Activated CD4-positive, alpha-beta T cell treated with anti-CD3 and anti-CD28 coated beads for 36 hours (primary cell): ENCODE results near the gene PDYN. TPM values are rescaled to one million over a fixed set of nuclear protein-coding genes. Genes with fewer than 3 reads are reported as not detected.

Experiments used
- ATAC-seq: fragments of 200-7000 bp; cut with Tn5 transposase; one replicate; pipeline ENCODE4 v1.10.0; 2021; ENCODE audit warnings: mild to moderate bottlenecking, moderate library complexity
- CTCF ChIA-PET: fragments of 350-600 bp; sonication (Branson Sonifier 250); formaldehyde crosslinking; loops from one replicate; lab custom pipeline; 2021; ENCODE audit warnings: antibody characterized with exemption; lab: Charles Lee
- POLR2A ChIA-PET: fragments of 350-600 bp; sonication (Branson Sonifier 250); formaldehyde crosslinking; loops from one replicate; lab custom pipeline; 2021; ENCODE audit warnings: antibody characterized with exemption, inconsistent platforms; lab: Charles Lee
- DNase-seq: peaks from one replicate; pipeline ENCODE4 v3.0.0-alpha.2; 2020
- H3K27ac Mint-ChIP-seq: one replicate; pipeline ENCODE4 v1.8.0; 2021; ENCODE audit warnings: mixed read lengths
- H3K27me3 Mint-ChIP-seq: one replicate; pipeline ENCODE4 v1.8.0; 2021; ENCODE audit warnings: mixed read lengths
- H3K36me3 Mint-ChIP-seq: one replicate; pipeline ENCODE4 v1.8.0; 2021; ENCODE audit warnings: low read depth, mixed read lengths
- H3K4me1 Mint-ChIP-seq: one replicate; pipeline ENCODE4 v1.8.0; 2021; ENCODE audit warnings: mixed read lengths
- H3K4me3 Mint-ChIP-seq: one replicate; pipeline ENCODE4 v1.8.0; 2021; ENCODE audit warnings: mild to moderate bottlenecking, moderate library complexity, mixed read lengths
- H3K9me3 Mint-ChIP-seq: one replicate; pipeline ENCODE4 v1.8.0; 2021; ENCODE audit warnings: low read depth, mixed read lengths
- intact Hi-C, 2 experiments: fragments of 100-400 bp; cut with DNase I in 1 of 2; cut with micrococcal nuclease in 1 of 2; formaldehyde crosslinking; loops; one replicate each; pipeline versions ENCODE4 v1.14.2 to v1.15.1; 2022 to 2024; cut with DNase I, micrococcal nuclease
- total RNA-seq, 2 experiments: library from RNA; stranded (reverse); gene quantifications; one replicate each; pipeline ENCODE4 v1.2.3, GENCODE V29; 2021

PDYN gene
- total RNA-seq, 2 experiments from 2014 or later = not detected

- no peaks in the 10 kb centered on the region for H3K4me1 Mint-ChIP-seq
- ATAC-seq = no peak
- POLR2A ChIA-PET = no interaction called here
- no peak overlapping the region for H3K4me3 Mint-ChIP-seq
- CTCF ChIA-PET = interaction anchor here (0.6 to 1.9 kb wide), 2 partner anchors 30 to 231 kb away, joined by 3 to 4 read pairs; no protein-coding TSS in a partner anchor
- no peaks in the 10 kb centered on the region for H3K36me3 Mint-ChIP-seq
- no peak for DNase-seq
- H3K27ac Mint-ChIP-seq = no peak overlapping the region
- H3K27me3 Mint-ChIP-seq = peaks cover 51% of the 10 kb centered on the region
- no peaks in the 10 kb centered on the region for H3K9me3 Mint-ChIP-seq
- intact Hi-C loops = no loop called here
Measured at GRCh38 chr20:1994627-1995026, 769 bp upstream of the PDYN start.

GRCh38 chr20:1992359-1993110, 1.3 kb downstream of the PDYN start:
- no peak overlapping the region for H3K4me3 Mint-ChIP-seq
- intact Hi-C loops = no loop called here
- H3K27me3 Mint-ChIP-seq = peaks cover 40% of the 10 kb centered on the region
- ChIA-PET POLR2A (no interaction called here), CTCF (interaction anchor here (0.7 to 1.3 kb wide), 2 partner anchors 141 to 149 kb away, joined by 3 read pairs; no protein-coding TSS in a partner anchor)
- no peaks in the 10 kb centered on the region for H3K36me3 Mint-ChIP-seq
- no peak overlapping the region for H3K27ac Mint-ChIP-seq
- no peak for ATAC-seq
- H3K4me1 Mint-ChIP-seq = no peaks in the 10 kb centered on the region
- no peaks in the 10 kb centered on the region for H3K9me3 Mint-ChIP-seq
- no peak for DNase-seq

GRCh38 chr20:1987826-1988225, 6.0 kb downstream of the PDYN start:
- Mint-ChIP-seq H3K36me3 (no peaks in the 10 kb centered on the region), H3K4me3 (no peak overlapping the region), H3K4me1 (no peaks in the 10 kb centered on the region), H3K27ac (no peak overlapping the region), H3K27me3 (peaks cover 27% of the 10 kb centered on the region), H3K9me3 (no peaks in the 10 kb centered on the region)
- POLR2A ChIA-PET = no interaction called here
- DNase-seq (no peak), ATAC-seq (no peak)
- CTCF ChIA-PET = interaction anchor here (1.0 to 1.4 kb wide), 2 partner anchors 16 to 19 kb away, joined by 3 read pairs; no protein-coding TSS in a partner anchor
- intact Hi-C loops = no loop called here

GRCh38 chr20:1983301-1983700, 10.6 kb downstream of the PDYN start:
- Mint-ChIP-seq H3K36me3 (no peaks in the 10 kb centered on the region), H3K27me3 (peaks cover 22% of the 10 kb centered on the region), H3K9me3 (no peaks in the 10 kb centered on the region), H3K27ac (no peak overlapping the region), H3K4me1 (no peaks in the 10 kb centered on the region), H3K4me3 (no peak overlapping the region)
- no peak for ATAC-seq
- no peak for DNase-seq
- ChIA-PET CTCF (no interaction called here), POLR2A (no interaction called here)
- intact Hi-C loops = no loop called here

- no peaks in the 10 kb centered on the region for H3K36me3 Mint-ChIP-seq
- ATAC-seq (no peak), DNase-seq (no peak)
- no peak overlapping the region for H3K4me3 Mint-ChIP-seq
- ChIA-PET CTCF (no interaction called here), POLR2A (no interaction called here)
- no peak overlapping the region for H3K27ac Mint-ChIP-seq
- intact Hi-C loops = no loop called here
- peaks cover 22% of the 10 kb centered on the region for H3K27me3 Mint-ChIP-seq
- no peaks in the 10 kb centered on the region for H3K4me1 Mint-ChIP-seq
- no peaks in the 10 kb centered on the region for H3K9me3 Mint-ChIP-seq
Measured at GRCh38 chr20:1982686-1983085, 11.2 kb downstream of the PDYN start.

GRCh38 chr20:1979106-1979778, 14.6 kb downstream of the PDYN start:
- intact Hi-C loops = no loop called here
- H3K36me3 Mint-ChIP-seq = no peaks in the 10 kb centered on the region
- ATAC-seq (no peak), DNase-seq (no peak)
- H3K27ac Mint-ChIP-seq = no peak overlapping the region
- CTCF ChIA-PET = interaction anchor here (0.9 kb wide), 1 partner anchor 27 kb away, joined by 3 read pairs; no protein-coding TSS in a partner anchor
- no peaks in the 10 kb centered on the region for H3K4me1 Mint-ChIP-seq
- no peak overlapping the region for H3K4me3 Mint-ChIP-seq
- POLR2A ChIA-PET = no interaction called here
- peaks cover 22% of the 10 kb centered on the region for H3K27me3 Mint-ChIP-seq
- no peaks in the 10 kb centered on the region for H3K9me3 Mint-ChIP-seq

GRCh38 chr20:1975291-1975690, 18.6 kb downstream of the PDYN start:
- no peak for ATAC-seq
- Mint-ChIP-seq H3K27me3 (peaks cover 14% of the 10 kb centered on the region), H3K4me3 (no peak overlapping the region), H3K4me1 (no peaks in the 10 kb centered on the region), H3K36me3 (no peaks in the 10 kb centered on the region), H3K27ac (no peak overlapping the region), H3K9me3 (no peaks in the 10 kb centered on the region)
- intact Hi-C loops = no loop called here
- DNase-seq = no peak
- ChIA-PET CTCF (interaction anchor here (0.7 to 1.0 kb wide), 2 partner anchors 10 to 428 kb away, joined by 3 to 4 read pairs; no protein-coding TSS in a partner anchor), POLR2A (no interaction called here)

- POLR2A ChIA-PET = no interaction called here
- H3K27ac Mint-ChIP-seq = no peak overlapping the region
- intact Hi-C loops = no loop called here
- DNase-seq (no peak), ATAC-seq (no peak)
- no peaks in the 10 kb centered on the region for H3K36me3 Mint-ChIP-seq
- H3K4me1 Mint-ChIP-seq = no peaks in the 10 kb centered on the region
- no peak overlapping the region for H3K4me3 Mint-ChIP-seq
- peaks cover 9% of the 10 kb centered on the region for H3K27me3 Mint-ChIP-seq
- CTCF ChIA-PET = interaction anchor here (0.6 kb wide), 1 partner anchor 13 kb away, joined by 3 read pairs; no protein-coding TSS in a partner anchor
- H3K9me3 Mint-ChIP-seq = no peaks in the 10 kb centered on the region
Measured at GRCh38 chr20:1973601-1974440, 20.0 kb downstream of the PDYN start.

- DNase-seq (no peak), ATAC-seq (no peak)
- Mint-ChIP-seq H3K36me3 (no peaks in the 10 kb centered on the region), H3K4me3 (no peak overlapping the region), H3K4me1 (no peaks in the 10 kb centered on the region), H3K27me3 (peaks cover 6% of the 10 kb centered on the region), H3K27ac (no peak overlapping the region), H3K9me3 (no peaks in the 10 kb centered on the region)
- ChIA-PET POLR2A (no interaction called here), CTCF (interaction anchor here (0.8 to 1.1 kb wide), 4 partner anchors 12 to 200 kb away, joined by 3 to 4 read pairs (median 3); no protein-coding TSS in a partner anchor)
- intact Hi-C loops = no loop called here
Measured at GRCh38 chr20:1971893-1972586, 21.8 kb downstream of the PDYN start.

- POLR2A ChIA-PET = no interaction called here
Measured at GRCh38 chr20:1968964-1969363, 24.9 kb downstream of the PDYN start.

More at GRCh38 chr20:1968964-1969363, 24.9 kb downstream of the PDYN start:
- Mint-ChIP-seq H3K36me3 (no peaks in the 10 kb centered on the region), H3K4me3 (no peak overlapping the region), H3K27me3 (peaks cover 7% of the 10 kb centered on the region), H3K4me1 (peaks cover 11% of the 10 kb centered on the region), H3K27ac (no peak overlapping the region), H3K9me3 (no peaks in the 10 kb centered on the region)
- DNase-seq (no peak), ATAC-seq (no peak)
- intact Hi-C loops = loop anchor here in 1 of 2 experiments (5.0 kb wide), 2 partner anchors 378 to 483 kb away; no protein-coding TSS in a partner anchor
- CTCF ChIA-PET = no interaction called here
